HepG2 (cell line): ENCODE measurements around the gene TMEM235. TPM values are rescaled to one million over a fixed set of nuclear protein-coding genes. Genes with fewer than 3 reads are reported as not detected.

Experiments used
- ESRRA ChIP-seq: sonication (generic); formaldehyde crosslinking; IDR thresholded peaks from 2 replicates; pipeline ENCODE4 v1.5.1; 2020; ENCODE audit warnings: mild to moderate bottlenecking, low read depth, missing genetic modification reagents
- EZH2 ChIP-seq: conservative IDR thresholded peaks from 2 replicates; pipeline ENCODE4 v1.6.1; 2012; ENCODE audit warnings: mild to moderate bottlenecking, low read depth, low read length, moderate library complexity
- FLYWCH1 ChIP-seq: sonication (generic); formaldehyde crosslinking; IDR thresholded peaks from 2 replicates; pipeline ENCODE4 v1.8.1; 2023; ENCODE audit warnings: mild to moderate bottlenecking, missing genetic modification reagents
- GABPB1 ChIP-seq: IDR thresholded peaks from 2 replicates; pipeline ENCODE4 v1.6.1; 2016; ENCODE audit warnings: mild to moderate bottlenecking, missing genetic modification reagents, moderate library complexity, missing compliant biosample characterization
- MAZ ChIP-seq, 2 experiments: sonication (generic) in 1 of 2; formaldehyde crosslinking in 1 of 2; IDR thresholded peaks; 2 replicates each; pipeline versions ENCODE4 v1.5.0 to v1.6.1; 2012 to 2020; ENCODE audit warnings: low read depth in 2 of 2, mild to moderate bottlenecking in 2 of 2, borderline replicate concordance in 1 of 2, improper control_type of control experiment in 1 of 2, low read length in 1 of 2, missing genetic modification reagents in 1 of 2, moderate library complexity in 1 of 2
- MEF2D ChIP-seq: sonication (generic); formaldehyde crosslinking; IDR thresholded peaks from 2 replicates; pipeline ENCODE4 v1.5.1; 2020; ENCODE audit warnings: mild to moderate bottlenecking, missing genetic modification reagents
- PHF8 ChIP-seq: sonication (generic); formaldehyde crosslinking; IDR thresholded peaks from 2 replicates; pipeline ENCODE4 v1.5.0; 2020; ENCODE audit warnings: missing genetic modification reagents
- SP5 ChIP-seq: IDR thresholded peaks from 2 replicates; pipeline ENCODE4 v1.6.1; 2016; ENCODE audit warnings: low read depth, borderline replicate concordance
- ZBTB7A ChIP-seq: sonication (generic); formaldehyde crosslinking; IDR thresholded peaks from 2 replicates; pipeline ENCODE4 v1.8.0; 2022; ENCODE audit warnings: mild to moderate bottlenecking, missing genetic modification reagents
- ZNF101 ChIP-seq: sonication (generic); formaldehyde crosslinking; IDR thresholded peaks from 2 replicates; pipeline ENCODE4 v1.4.0; 2020; ENCODE audit warnings: mild to moderate bottlenecking, low read depth, missing genetic modification reagents, borderline replicate concordance
- ZNF572 ChIP-seq: sonication (generic); formaldehyde crosslinking; IDR thresholded peaks from 2 replicates; pipeline ENCODE4 v1.5.1; 2020; ENCODE audit warnings: mild to moderate bottlenecking, missing genetic modification reagents
- ZNF709 ChIP-seq: sonication (generic); formaldehyde crosslinking; IDR thresholded peaks from 2 replicates; pipeline ENCODE4 v1.5.0; 2020; ENCODE audit warnings: mild to moderate bottlenecking, missing genetic modification reagents
- ZNF75D ChIP-seq: sonication (generic); formaldehyde crosslinking; IDR thresholded peaks from 2 replicates; pipeline ENCODE4 v1.8.1; 2023; ENCODE audit warnings: missing genetic modification reagents, mild to moderate bottlenecking, borderline replicate concordance
- polyA plus RNA-seq, 8 experiments: library from polyadenylated mRNA; depleted of rRNA in 3 of 8; stranded (reverse) in 7 of 8; unstranded in 1 of 8; fragments of >200 nt; fragmentation: Illumina TruSeq in 4 of 8; extraction: Trizol in 4 of 8; gene quantifications; 2 replicates each; pipeline versions ENCODE4 v1.2.1 to v1.2.3, GENCODE V29; 2011 to 2016; ENCODE audit warnings: low read depth in 4 of 8, missing spikeins in 1 of 8, mixed read lengths in 1 of 8; ENCODE audit not compliant: insufficient read depth in 1 of 8
- total RNA-seq, 5 experiments: library from RNA; depleted of rRNA; stranded (reverse); fragments of >200 nt; fragmentation: Illumina TruSeq; extraction: Trizol; gene quantifications; 2 replicates each; pipeline ENCODE4 v1.2.3, GENCODE V29; 2016; ENCODE audit warnings: low read depth in 1 of 5
- TF ChIP-seq, protein P1 (sequence below): sonication (generic); formaldehyde crosslinking; IDR thresholded peaks from 2 replicates; pipeline ENCODE4 v1.5.0; 2020; ENCODE audit warnings: mild to moderate bottlenecking, missing genetic modification reagents
- TF ChIP-seq, protein P2 (sequence below), 2 experiments: fragments of 450-650 bp in 1 of 2; sonication (generic) in 1 of 2; formaldehyde crosslinking in 1 of 2; IDR thresholded peaks; 2 replicates each; pipeline versions ENCODE4 v1.6.1 to v1.8.0; 2016 to 2022; ENCODE audit warnings: antibody characterized with exemption in 1 of 2, mild to moderate bottlenecking in 1 of 2, missing genetic modification reagents in 1 of 2
- TF ChIP-seq, protein P3 (sequence below): sonication (generic); formaldehyde crosslinking; IDR thresholded peaks from 2 replicates; pipeline ENCODE4 v1.8.1; 2022; ENCODE audit warnings: mild to moderate bottlenecking, missing genetic modification reagents

Gene TMEM235
- total and polyA plus RNA-seq, 2 of the 13 experiments (the other 11 are each of a cell fraction or from before 2014, with no cell fraction given) = not detected

DNA sequence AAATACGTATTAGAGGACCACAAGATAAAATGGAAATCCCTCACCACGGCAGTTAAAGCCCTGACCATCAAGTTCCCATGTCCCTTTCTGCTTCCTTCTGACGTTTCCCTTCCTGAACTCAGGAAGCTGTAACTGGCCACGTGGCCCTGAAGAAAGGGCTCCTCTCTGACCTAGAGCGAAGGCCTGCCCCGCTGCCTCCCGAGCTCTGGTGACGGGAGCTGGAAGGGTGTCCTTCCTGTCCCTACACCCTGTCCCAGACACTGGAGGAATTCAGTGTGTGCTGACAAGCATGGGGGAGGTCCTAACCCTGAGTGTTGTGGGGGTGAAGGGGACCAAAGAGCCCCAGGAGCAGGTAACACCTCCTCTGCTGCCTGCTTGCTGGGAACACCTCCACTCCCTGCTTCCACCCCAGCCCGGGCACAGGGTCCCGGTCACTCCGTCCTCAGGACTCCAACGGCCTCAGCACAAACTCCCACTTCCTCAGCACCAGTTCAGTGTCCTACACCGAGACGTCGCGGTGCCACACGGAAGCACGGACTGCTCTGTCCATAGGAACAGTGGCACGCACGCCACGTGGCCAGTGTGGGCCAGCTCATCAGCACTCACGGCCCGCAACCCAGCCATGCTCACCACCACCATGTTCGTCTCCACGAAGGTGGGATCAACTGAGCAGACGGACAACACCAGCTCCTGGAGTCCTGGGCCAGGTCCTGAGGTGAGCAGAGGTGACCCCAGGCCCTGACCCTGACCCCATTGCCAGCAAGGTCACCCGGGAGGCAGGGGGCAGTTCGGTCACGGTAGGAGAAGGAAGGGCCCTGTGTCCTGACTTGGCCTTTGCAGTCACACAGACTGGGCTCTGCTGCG, 16.9 kb downstream of the TMEM235 start (continued):
- TF ChIP-seq ZNF101 (CRISPR knock-in tag) (no peak), FLYWCH1 (CRISPR knock-in tag) (no peak), EZH2 (no peak), MAZ (IDR thresholded peaks at IDR 0.05; ENCODE audit: borderline replicate concordance, low read depth, low read length) (no peak), MAZ (CRISPR knock-in tag; IDR thresholded peaks at IDR 0.05; ENCODE audit: low read depth) (no peak), ESRRA (CRISPR knock-in tag) (peak; percentile 88), ZNF709 (CRISPR knock-in tag) (no peak), ZBTB7A (peak; percentile 86), SP5 (CRISPR knock-in tag) (no peak), ZNF572 (CRISPR knock-in tag) (0 out of 2 replicates have a peak, but pooled peaks have one; percentile 56), ZNF75D (no peak), PHF8 (CRISPR knock-in tag) (no peak), GABPB1 (CRISPR knock-in tag) (peak; percentile 25; the same call in 1 of the 2 replicates), MEF2D (0 out of 2 replicates have a peak, but pooled peaks have one; percentile 44)
- TF ChIP-seq, protein P1, sequence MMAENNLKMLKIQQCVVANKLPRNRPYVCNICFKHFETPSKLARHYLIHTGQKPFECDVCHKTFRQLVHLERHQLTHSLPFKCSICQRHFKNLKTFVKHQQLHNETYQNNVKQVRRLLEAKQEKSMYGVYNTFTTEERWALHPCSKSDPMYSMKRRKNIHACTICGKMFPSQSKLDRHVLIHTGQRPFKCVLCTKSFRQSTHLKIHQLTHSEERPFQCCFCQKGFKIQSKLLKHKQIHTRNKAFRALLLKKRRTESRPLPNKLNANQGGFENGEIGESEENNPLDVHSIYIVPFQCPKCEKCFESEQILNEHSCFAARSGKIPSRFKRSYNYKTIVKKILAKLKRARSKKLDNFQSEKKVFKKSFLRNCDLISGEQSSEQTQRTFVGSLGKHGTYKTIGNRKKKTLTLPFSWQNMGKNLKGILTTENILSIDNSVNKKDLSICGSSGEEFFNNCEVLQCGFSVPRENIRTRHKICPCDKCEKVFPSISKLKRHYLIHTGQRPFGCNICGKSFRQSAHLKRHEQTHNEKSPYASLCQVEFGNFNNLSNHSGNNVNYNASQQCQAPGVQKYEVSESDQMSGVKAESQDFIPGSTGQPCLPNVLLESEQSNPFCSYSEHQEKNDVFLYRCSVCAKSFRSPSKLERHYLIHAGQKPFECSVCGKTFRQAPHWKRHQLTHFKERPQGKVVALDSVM (CRISPR knock-in tag) = no peak
- TF ChIP-seq, protein P2, sequence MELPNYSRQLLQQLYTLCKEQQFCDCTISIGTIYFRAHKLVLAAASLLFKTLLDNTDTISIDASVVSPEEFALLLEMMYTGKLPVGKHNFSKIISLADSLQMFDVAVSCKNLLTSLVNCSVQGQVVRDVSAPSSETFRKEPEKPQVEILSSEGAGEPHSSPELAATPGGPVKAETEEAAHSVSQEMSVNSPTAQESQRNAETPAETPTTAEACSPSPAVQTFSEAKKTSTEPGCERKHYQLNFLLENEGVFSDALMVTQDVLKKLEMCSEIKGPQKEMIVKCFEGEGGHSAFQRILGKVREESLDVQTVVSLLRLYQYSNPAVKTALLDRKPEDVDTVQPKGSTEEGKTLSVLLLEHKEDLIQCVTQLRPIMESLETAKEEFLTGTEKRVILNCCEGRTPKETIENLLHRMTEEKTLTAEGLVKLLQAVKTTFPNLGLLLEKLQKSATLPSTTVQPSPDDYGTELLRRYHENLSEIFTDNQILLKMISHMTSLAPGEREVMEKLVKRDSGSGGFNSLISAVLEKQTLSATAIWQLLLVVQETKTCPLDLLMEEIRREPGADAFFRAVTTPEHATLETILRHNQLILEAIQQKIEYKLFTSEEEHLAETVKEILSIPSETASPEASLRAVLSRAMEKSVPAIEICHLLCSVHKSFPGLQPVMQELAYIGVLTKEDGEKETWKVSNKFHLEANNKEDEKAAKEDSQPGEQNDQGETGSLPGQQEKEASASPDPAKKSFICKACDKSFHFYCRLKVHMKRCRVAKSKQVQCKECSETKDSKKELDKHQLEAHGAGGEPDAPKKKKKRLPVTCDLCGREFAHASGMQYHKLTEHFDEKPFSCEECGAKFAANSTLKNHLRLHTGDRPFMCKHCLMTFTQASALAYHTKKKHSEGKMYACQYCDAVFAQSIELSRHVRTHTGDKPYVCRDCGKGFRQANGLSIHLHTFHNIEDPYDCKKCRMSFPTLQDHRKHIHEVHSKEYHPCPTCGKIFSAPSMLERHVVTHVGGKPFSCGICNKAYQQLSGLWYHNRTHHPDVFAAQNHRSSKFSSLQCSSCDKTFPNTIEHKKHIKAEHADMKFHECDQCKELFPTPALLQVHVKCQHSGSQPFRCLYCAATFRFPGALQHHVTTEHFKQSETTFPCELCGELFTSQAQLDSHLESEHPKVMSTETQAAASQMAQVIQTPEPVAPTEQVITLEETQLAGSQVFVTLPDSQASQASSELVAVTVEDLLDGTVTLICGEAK (IDR thresholded peaks at IDR 0.05) = no peak
- TF ChIP-seq, protein P2 (CRISPR knock-in tag; IDR thresholded peaks at IDR 0.05) = no peak
- TF ChIP-seq, protein P3, sequence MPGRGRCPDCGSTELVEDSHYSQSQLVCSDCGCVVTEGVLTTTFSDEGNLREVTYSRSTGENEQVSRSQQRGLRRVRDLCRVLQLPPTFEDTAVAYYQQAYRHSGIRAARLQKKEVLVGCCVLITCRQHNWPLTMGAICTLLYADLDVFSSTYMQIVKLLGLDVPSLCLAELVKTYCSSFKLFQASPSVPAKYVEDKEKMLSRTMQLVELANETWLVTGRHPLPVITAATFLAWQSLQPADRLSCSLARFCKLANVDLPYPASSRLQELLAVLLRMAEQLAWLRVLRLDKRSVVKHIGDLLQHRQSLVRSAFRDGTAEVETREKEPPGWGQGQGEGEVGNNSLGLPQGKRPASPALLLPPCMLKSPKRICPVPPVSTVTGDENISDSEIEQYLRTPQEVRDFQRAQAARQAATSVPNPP (CRISPR knock-in tag) = no peak
